PC-3 (cell line): ENCODE results near the gene ZNF487. TPM values are rescaled to one million over a fixed set of nuclear protein-coding genes. Genes with fewer than 3 reads are reported as not detected.
"Not testable (repeated sequence)": the region's sequence is repeated elsewhere in the genome, so short reads cannot be mapped to it uniquely, and the experiment has no call there.

ENCODE experiments used
- ATAC-seq: fragments of 200-7000 bp; cut with Tn5 transposase; 2 replicates; pipeline ENCODE4 v1.9.1; 2020; ENCODE audit warnings: mild to moderate bottlenecking, moderate library complexity
- BruUV-seq: library from RNA; stranded (reverse); fragments of 400-500 nt; replicated peaks from 2 replicates; lab custom pipeline; 2021; lab: Mats Ljungman, UMichigan
- CTCF ChIA-PET: fragments of 300-600 bp; sonication (Branson Sonifier 250); formaldehyde crosslinking; loops from one replicate; lab custom pipeline; 2022; ENCODE audit warnings: antibody characterized with exemption; lab: Charles Lee
- POLR2A ChIA-PET: fragments of 300-600 bp; sonication (Branson Sonifier 250); formaldehyde crosslinking; loops from one replicate; lab custom pipeline; 2022; ENCODE audit warnings: antibody characterized with exemption; ENCODE audit not compliant: unreplicated experiment; lab: Charles Lee
- DNase-seq: peaks from one replicate; pipeline ENCODE4 v3.0.0-alpha.2; 2015
- H2AFZ ChIP-seq: fragments of 300-600 bp; sonication (generic); 2 replicates; pipeline ENCODE4 v1.6.0; 2016; ENCODE audit warnings: antibody characterized with exemption, low read length
- H3F3A ChIP-seq: fragments of 300-600 bp; sonication (generic); one replicate; pipeline ENCODE4 v1.6.0; 2017; ENCODE audit warnings: antibody characterized with exemption, low read length, control low read depth, mild to moderate bottlenecking; ENCODE audit not compliant: unreplicated experiment
- H3K27ac ChIP-seq: fragments of 300-600 bp; sonication (generic); 2 replicates; pipeline ENCODE4 v1.5.1; 2016; ENCODE audit warnings: mild to moderate bottlenecking, low read length
- H3K27me3 ChIP-seq: fragments of 300-600 bp; sonication (generic); 2 replicates; pipeline ENCODE4 v1.6.1; 2016; ENCODE audit warnings: low read length, mixed read lengths
- H3K36me3 ChIP-seq: fragments of 300-600 bp; sonication (generic); 2 replicates; pipeline ENCODE4 v1.6.1; 2016; ENCODE audit warnings: low read depth, mixed run types, low read length, mixed read lengths
- H3K4me1 ChIP-seq: fragments of 300-600 bp; sonication (generic); 2 replicates; pipeline ENCODE4 v1.5.1; 2016; ENCODE audit warnings: low read length; ENCODE audit not compliant: insufficient read depth
- H3K4me2 ChIP-seq: fragments of 300-600 bp; sonication (generic); 2 replicates; pipeline ENCODE4 v1.6.0; 2016; ENCODE audit warnings: low read length
- H3K4me3 ChIP-seq: fragments of 300-600 bp; sonication (generic); 2 replicates; pipeline ENCODE4 v1.5.1; 2016; ENCODE audit warnings: mild to moderate bottlenecking, low read length, mixed read lengths
- H3K79me2 ChIP-seq: fragments of 300-600 bp; sonication (generic); 2 replicates; pipeline ENCODE4 v1.6.1; 2017; ENCODE audit warnings: low read length, mixed read lengths
- H3K9ac ChIP-seq: fragments of 300-600 bp; sonication (generic); 2 replicates; pipeline ENCODE4 v1.6.0; 2016; ENCODE audit warnings: mild to moderate bottlenecking, low read length
- H3K9me2 ChIP-seq: fragments of 300-600 bp; sonication (generic); replicated peaks from 2 replicates; pipeline ENCODE4 v1.6.1; 2016; ENCODE audit warnings: mixed run types, low read length, mixed read lengths
- H3K9me3 ChIP-seq: fragments of 300-600 bp; sonication (generic); 2 replicates; pipeline ENCODE4 v1.6.1; 2016; ENCODE audit warnings: low read length, mixed read lengths
- H4K20me1 ChIP-seq: fragments of 300-600 bp; sonication (generic); 2 replicates; pipeline ENCODE4 v1.6.1; 2016; ENCODE audit warnings: low read length, mixed read lengths
- EZH2 ChIP-seq: fragments of 300-600 bp; sonication (generic); IDR thresholded peaks from one replicate; pipeline ENCODE4 v1.6.1; 2017; ENCODE audit warnings: antibody characterized with exemption, mild to moderate bottlenecking, low read length; ENCODE audit not compliant: unreplicated experiment
- EZH2phosphoT487 ChIP-seq: fragments of 300-600 bp; sonication (generic); IDR thresholded peaks from 2 replicates; pipeline ENCODE4 v1.6.1; 2018; ENCODE audit warnings: mild to moderate bottlenecking, antibody characterized with exemption, low read length, borderline replicate concordance
- intact Hi-C: fragments of 100-400 bp; cut with micrococcal nuclease; formaldehyde crosslinking; loops from 2 replicates; pipeline ENCODE4 v1.9.0; 2023
- total RNA-seq: library from RNA; depleted of rRNA; stranded (reverse); fragments of >200 nt; gene quantifications from 2 replicates; pipeline ENCODE4 v1.2.3, GENCODE V29; 2014
- TF ChIP-seq, protein P1 (sequence below): fragments of 300-600 bp; sonication (generic); conservative IDR thresholded peaks from 2 replicates; pipeline ENCODE4 v1.5.1; 2017; ENCODE audit warnings: antibody characterized with exemption, low read depth, mild to moderate bottlenecking, low read length

Gene ZNF487
- total RNA-seq, 1 experiment from 2014 or later: 9.4 TPM

DNA sequence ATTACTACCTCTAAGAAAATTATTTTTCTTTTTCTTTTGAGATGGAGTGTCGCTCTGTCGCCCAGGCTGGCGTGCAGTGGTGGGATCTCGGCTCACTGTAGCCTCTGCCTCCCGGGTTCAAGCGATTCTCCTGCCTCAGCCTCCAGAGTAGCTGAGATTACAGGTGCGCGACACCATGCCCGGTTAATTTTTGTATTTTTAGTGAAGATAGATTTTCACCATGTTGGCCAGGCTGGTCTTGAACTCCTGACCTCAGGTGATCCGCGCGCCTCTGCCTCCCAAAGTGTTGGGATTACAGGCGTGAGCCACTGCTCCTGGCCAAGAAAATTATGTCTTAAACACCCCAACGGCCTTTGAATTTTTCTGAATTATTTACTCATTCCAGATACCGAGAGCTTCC, 19.6 kb downstream of the ZNF487 start:
- CTCF ChIA-PET, H4K20me1 ChIP-seq, H3K9me2 ChIP-seq, H2AFZ ChIP-seq, H3K9me3 ChIP-seq, H3K79me2 ChIP-seq, intact Hi-C loops, ATAC-seq, H3K27me3 ChIP-seq, H3K36me3 ChIP-seq, H3K27ac ChIP-seq, H3K9ac ChIP-seq, H3F3A ChIP-seq, DNase-seq, POLR2A ChIA-PET, BruUV-seq: not testable (repeated sequence)
- H3K4me3 ChIP-seq: peak overlapping the region; percentile 57; the same call in 1 of the 2 replicates
- peak overlapping the region; percentile 91; the same call in 1 of the 2 replicates for H3K4me2 ChIP-seq
- H3K4me1 ChIP-seq: peaks cover 14% of the 10 kb centered on the region; the same call in 1 of the 2 replicates

DNA sequence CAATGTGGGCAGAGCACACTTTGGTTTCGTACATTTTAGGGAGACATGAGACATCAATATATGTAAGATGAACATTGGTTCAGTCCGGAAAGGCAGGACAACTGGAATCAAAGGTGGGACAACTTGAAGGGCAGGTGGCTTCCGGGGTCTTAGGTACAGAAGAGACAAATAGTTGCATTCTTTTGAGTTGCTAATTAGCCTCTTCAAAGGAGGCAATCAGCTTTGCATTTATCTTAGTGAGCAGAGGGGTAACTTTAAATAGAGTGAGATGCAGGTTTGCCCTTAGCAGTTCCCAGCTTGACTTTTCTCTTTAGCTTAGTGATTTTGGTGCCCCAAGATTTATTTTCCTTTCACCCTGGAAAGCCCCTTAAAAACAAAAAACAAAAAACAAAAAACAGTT, 21.3 kb downstream of the ZNF487 start:
- Histone ChIP-seq H3K4me2 (no peak overlapping the region), H3K36me3 (no peaks in the 10 kb centered on the region), H3K27ac (no peak overlapping the region), H3K4me3 (no peak overlapping the region), H3F3A (no peaks in the 10 kb centered on the region), H2AFZ (no peak overlapping the region), H3K79me2 (0 out of 2 replicates have a peak, but pooled peaks cover 8% of the 10 kb centered on the region), H3K4me1 (peaks cover 14% of the 10 kb centered on the region; the same call in 1 of the 2 replicates), H3K27me3 (no peaks in the 10 kb centered on the region), H3K9me2 (no peaks in the 10 kb centered on the region), H3K9ac (no peak overlapping the region), H4K20me1 (no peaks in the 10 kb centered on the region), H3K9me3 (no peaks in the 10 kb centered on the region)
- intact Hi-C loops: no loop called here
- no peak for DNase-seq
- no peak for ATAC-seq
- TF ChIP-seq, protein P1, sequence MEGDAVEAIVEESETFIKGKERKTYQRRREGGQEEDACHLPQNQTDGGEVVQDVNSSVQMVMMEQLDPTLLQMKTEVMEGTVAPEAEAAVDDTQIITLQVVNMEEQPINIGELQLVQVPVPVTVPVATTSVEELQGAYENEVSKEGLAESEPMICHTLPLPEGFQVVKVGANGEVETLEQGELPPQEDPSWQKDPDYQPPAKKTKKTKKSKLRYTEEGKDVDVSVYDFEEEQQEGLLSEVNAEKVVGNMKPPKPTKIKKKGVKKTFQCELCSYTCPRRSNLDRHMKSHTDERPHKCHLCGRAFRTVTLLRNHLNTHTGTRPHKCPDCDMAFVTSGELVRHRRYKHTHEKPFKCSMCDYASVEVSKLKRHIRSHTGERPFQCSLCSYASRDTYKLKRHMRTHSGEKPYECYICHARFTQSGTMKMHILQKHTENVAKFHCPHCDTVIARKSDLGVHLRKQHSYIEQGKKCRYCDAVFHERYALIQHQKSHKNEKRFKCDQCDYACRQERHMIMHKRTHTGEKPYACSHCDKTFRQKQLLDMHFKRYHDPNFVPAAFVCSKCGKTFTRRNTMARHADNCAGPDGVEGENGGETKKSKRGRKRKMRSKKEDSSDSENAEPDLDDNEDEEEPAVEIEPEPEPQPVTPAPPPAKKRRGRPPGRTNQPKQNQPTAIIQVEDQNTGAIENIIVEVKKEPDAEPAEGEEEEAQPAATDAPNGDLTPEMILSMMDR: no peak
- TF ChIP-seq EZH2phosphoT487 (no peak), EZH2 (no peak)
- POLR2A ChIA-PET: no interaction called here
- no TSS peak for BruUV-seq
- CTCF ChIA-PET: interaction anchor here (0.7 kb wide), 1 partner anchor 239 kb away, joined by 3 read pairs; no protein-coding TSS in a partner anchor

DNA sequence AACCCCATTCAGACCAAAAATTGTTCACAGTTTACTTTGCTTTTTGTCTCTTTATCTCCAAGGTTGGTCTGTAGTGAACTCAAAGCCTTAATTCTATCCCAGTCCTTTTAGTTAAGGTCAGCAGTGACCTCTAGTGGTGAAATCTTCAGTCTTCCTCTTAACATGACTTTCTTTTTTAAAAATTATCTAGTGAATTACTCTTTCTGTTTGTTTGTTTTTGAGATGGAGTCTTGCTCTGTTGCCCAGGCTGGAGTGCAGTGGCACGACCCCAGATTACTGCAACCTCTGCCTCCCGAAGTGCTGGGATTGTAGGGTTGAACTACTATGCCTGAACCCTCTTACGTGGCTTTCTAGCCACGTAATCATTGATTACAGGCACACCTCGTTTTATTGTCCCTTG, 25.0 kb downstream of the ZNF487 start:
- Histone ChIP-seq H3K9me3 (no peaks in the 10 kb centered on the region), H3K9ac (no peak overlapping the region), H3K9me2 (no peaks in the 10 kb centered on the region), H3K27me3 (no peaks in the 10 kb centered on the region), H3K36me3 (no peaks in the 10 kb centered on the region), H3K4me2 (no peak overlapping the region), H3K27ac (no peak overlapping the region), H3K79me2 (no peaks in the 10 kb centered on the region), H3K4me3 (no peak overlapping the region), H3F3A (no peaks in the 10 kb centered on the region), H3K4me1 (no peaks in the 10 kb centered on the region), H2AFZ (no peak overlapping the region), H4K20me1 (no peaks in the 10 kb centered on the region)
- TF ChIP-seq, protein P1: peak; percentile 88
- TF ChIP-seq EZH2: no peak
- peak; percentile 95 for DNase-seq
- ChIA-PET CTCF (no interaction called here), POLR2A (no interaction called here)
- ATAC-seq: peak; percentile 95
- intact Hi-C loops: loop anchor here (1.0 to 2.0 kb wide), 5 partner anchors 72 to 261 kb away; no protein-coding TSS in a partner anchor
- BruUV-seq: no TSS peak

DNA sequence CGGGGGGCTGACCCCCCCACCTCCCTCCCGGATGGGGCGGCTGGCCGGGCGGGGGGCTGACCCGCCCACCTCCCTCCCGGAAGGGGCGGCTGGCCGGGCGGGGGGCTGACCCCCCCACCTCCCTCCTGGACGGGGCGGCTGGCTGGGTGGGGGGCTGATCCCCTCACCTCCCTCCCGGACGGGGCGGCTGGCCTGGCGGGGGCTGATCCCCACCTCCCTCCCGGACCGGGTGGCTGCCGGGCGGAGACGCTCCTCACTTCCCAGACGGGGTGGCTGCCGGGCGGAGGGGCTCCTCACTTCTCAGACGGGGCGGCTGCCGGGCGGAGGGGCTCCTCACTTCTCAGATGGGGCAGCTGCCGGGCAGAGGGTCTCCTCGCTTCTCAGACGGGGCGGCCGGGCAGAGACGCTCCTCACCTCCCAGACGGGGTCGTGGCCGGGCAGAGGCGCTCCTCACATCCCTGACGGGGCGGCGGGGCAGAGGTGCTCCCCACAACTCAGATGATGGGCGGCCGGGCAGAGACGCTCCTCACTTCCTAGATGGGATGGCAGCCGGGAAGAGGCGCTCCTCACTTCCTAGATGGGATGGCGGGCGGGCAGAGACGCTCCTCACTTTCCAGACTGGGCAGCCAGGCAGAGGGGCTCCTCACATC, 28.3 kb downstream of the ZNF487 start:
- H3K4me1 ChIP-seq, H3K27me3 ChIP-seq, H3K79me2 ChIP-seq, H3K4me2 ChIP-seq, H2AFZ ChIP-seq, CTCF ChIA-PET, H3K9ac ChIP-seq, H3K9me2 ChIP-seq, H3K36me3 ChIP-seq, H4K20me1 ChIP-seq, H3K4me3 ChIP-seq, H3F3A ChIP-seq, H3K27ac ChIP-seq, BruUV-seq, POLR2A ChIA-PET, H3K9me3 ChIP-seq, ATAC-seq, intact Hi-C loops, DNase-seq: not testable (repeated sequence)

DNA sequence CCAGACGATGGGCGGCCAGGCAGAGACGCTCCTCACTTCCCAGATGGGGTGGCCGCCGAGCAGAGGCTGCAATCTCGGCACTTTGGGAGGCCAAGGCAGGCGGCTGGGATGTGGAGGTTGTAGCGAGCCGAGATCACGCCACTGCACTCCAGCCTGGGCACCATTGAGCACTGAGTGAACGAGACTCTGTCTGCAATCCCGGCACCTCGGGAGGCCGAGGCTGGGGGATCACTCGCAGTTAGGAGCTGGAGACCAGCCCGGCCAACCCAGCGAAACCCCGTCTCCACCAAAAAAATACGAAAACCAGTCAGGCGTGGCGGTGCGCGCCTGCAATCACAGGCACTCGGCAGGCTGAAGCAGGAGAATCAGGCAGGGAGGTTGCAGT, 28.8 kb downstream of the ZNF487 start:
- intact Hi-C loops, H3F3A ChIP-seq, H3K27me3 ChIP-seq, H2AFZ ChIP-seq, H4K20me1 ChIP-seq, H3K9me3 ChIP-seq, BruUV-seq, H3K4me1 ChIP-seq, H3K79me2 ChIP-seq, POLR2A ChIA-PET, H3K4me2 ChIP-seq, H3K27ac ChIP-seq, H3K9ac ChIP-seq, CTCF ChIA-PET, H3K4me3 ChIP-seq, ATAC-seq, DNase-seq, H3K36me3 ChIP-seq, H3K9me2 ChIP-seq: not testable (repeated sequence)
